ENCODE measurements around the gene GLCE. TPM values are rescaled to one million over a fixed set of nuclear protein-coding genes. Genes with fewer than 3 reads are reported as not detected.
"Not testable (repeated sequence)": the region's sequence is repeated elsewhere in the genome, so short reads cannot be mapped to it uniquely, and the experiment has no call there.

Gene GLCE
- total RNA-seq, 2 experiments from 2014 or later = 3.8 TPM

DNA sequence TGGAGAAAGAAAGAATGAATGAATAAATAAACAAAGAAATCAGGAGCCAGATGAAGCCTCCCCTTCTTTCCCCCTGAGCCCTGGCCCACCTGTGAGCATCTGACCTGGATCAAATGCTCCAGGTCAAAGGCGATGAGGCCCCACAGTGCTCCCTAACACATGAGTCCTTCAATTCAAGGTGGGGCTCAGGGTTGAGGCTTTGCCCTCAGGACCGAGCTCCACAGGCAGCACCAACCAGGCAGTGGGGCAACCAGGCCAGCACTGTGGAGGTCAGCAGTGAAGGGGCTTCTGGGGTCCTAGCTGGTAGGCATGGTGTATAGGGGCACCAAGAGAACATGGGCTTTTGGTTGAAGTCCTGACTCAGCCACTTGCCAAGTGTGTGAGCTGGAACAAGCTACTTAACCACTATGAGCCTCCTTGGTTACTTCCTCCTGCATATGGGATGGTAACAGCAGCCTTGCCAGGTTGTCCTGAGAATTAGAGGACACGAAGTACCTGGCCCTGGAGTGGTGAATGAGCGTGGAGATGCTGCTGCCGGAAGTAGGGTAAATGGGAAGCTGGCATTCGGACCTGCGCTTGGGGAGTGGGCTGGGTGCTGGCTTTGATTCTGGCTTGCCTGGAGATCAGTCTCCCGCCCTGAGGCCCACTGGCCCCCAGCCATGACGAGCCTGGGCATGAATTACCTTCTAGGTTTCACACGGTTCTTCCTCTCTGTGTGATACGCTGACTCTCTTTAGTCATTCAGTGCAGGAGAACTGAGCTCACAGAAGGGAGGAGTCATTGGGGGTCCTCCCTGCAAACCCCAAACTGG lies 128.3 kb downstream of the GLCE start:
- H3K4me1 Mint-ChIP-seq = no peaks in the 10 kb centered on the region
- H3K36me3 Mint-ChIP-seq = no peaks in the 10 kb centered on the region
- ATAC-seq (no peak), DNase-seq (no peak)
- H3K4me3 Mint-ChIP-seq = no peak overlapping the region
- H3K27me3 Mint-ChIP-seq = peaks cover 3% of the 10 kb centered on the region
- H3K27ac Mint-ChIP-seq = no peak overlapping the region
- CTCF ChIA-PET = no interaction called here
- H3K9me3 Mint-ChIP-seq (ENCODE audit: low read depth) = no peaks in the 10 kb centered on the region

DNA sequence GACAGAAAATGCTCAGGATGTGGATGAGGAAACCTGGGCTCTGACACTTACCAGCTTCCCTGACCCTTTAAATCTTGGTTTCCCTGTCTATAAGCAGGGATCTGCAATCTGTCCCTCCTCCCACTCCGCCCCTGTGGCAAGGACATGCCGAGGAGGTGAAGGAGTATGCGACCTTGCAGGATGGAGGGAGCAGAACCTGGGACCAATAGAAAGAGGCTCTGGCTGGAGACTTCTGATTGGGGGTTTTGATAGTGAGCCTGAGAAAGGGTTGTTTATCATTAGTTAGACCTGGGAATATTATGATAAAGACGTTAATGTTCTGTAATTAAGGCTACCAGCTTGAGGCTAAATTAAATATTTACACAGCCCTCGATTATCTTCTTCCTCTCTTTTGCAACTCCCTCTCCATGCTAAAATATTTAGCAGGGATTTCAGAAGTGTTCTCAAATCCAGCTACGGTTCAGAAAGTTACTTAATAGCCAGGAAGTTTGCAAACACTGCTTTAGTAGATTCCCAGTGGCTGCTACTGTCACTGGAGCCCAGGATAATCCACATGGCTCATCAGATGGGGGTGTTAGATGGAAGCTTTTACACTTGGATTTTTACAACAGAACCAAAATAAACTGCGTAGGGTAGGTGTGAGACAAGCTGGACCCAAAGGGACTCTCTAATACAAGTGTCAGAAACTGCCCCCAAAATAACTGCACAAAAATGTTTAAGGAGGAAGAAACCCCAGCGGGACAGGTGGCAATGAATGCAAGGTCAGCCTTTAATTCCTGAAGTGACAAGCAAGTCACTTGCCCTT lies 129.1 kb downstream of the GLCE start:
- CTCF ChIA-PET = no interaction called here
- Mint-ChIP-seq H3K4me1 (no peaks in the 10 kb centered on the region), H3K9me3 (ENCODE audit: low read depth) (no peaks in the 10 kb centered on the region), H3K4me3 (no peak overlapping the region), H3K27me3 (peaks cover 3% of the 10 kb centered on the region), H3K27ac (no peak overlapping the region), H3K36me3 (no peaks in the 10 kb centered on the region)
- DNase-seq = peak; percentile 11
- no peak for ATAC-seq

GRCh38 chr15:69290346-69291164 lies 130.1 kb downstream of the GLCE start:
- ATAC-seq = no peak
- CTCF ChIA-PET = no interaction called here
- Mint-ChIP-seq H3K9me3 (ENCODE audit: low read depth) (no peaks in the 10 kb centered on the region), H3K27me3 (peaks cover 3% of the 10 kb centered on the region), H3K27ac (no peak overlapping the region), H3K4me3 (no peak overlapping the region), H3K4me1 (no peaks in the 10 kb centered on the region), H3K36me3 (no peaks in the 10 kb centered on the region)
- no peak for DNase-seq

DNA sequence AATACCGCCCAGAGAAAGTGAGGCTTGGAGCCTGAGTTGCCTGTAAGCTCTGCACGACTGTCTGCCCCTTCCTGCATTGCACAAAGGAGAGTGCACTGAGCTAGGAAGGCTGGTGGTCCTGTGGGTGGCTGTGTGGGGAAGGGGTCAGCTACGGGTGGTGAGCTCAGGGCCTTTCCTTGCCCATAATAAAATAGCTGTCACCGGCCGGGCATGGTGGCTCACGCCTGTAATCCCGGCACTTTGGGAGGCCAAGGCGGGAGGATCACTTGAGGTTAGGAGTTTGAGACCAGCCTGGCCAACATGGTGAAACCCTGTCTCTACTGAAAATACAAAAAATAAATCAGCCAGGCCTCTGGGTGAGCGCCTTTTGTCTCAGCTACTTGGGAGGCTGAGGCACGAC lies 131.2 kb downstream of the GLCE start:
- H3K9me3 Mint-ChIP-seq (ENCODE audit: low read depth); H3K4me1 Mint-ChIP-seq; DNase-seq; H3K36me3 Mint-ChIP-seq; CTCF ChIA-PET; H3K27me3 Mint-ChIP-seq; ATAC-seq; H3K4me3 Mint-ChIP-seq; H3K27ac Mint-ChIP-seq: not testable (repeated sequence)

DNA sequence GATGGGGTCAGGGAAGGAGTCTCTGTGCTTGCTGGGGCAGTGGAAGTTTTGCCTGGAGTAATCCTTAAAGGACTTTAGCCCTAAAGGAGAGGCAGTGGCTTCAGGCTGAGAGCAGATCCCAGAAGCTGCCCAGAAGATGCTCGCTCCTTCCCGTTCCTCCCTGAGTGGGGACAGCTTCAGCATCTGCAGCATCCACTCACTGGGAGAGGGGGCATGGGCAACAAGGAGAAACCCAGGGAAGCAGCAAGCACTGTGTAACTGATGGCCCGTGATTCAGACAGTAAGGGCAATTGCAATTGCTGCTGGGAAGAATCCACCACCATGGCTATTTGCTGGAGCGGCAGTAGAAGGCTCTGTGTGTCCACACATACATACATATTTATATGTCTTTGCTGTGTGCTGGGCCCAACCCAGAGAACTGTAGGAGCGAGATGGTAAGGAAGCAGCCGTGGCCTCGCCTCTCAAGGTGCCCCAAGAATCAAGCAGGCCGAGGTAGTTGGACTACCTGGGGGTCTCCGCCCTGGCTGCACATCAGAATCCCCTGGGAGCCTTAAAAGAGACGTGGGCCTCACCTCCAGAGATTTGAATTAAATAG lies 132.5 kb downstream of the GLCE start:
- Mint-ChIP-seq H3K36me3 (no peaks in the 10 kb centered on the region), H3K27ac (no peak overlapping the region), H3K4me1 (no peaks in the 10 kb centered on the region), H3K27me3 (peaks cover 17% of the 10 kb centered on the region), H3K9me3 (ENCODE audit: low read depth) (no peaks in the 10 kb centered on the region), H3K4me3 (no peak overlapping the region)
- CTCF ChIA-PET = no interaction called here
- DNase-seq (no peak), ATAC-seq (no peak)

GRCh38 chr15:69293741-69294615 lies 133.5 kb downstream of the GLCE start:
- H3K9me3 Mint-ChIP-seq (ENCODE audit: low read depth) = no peaks in the 10 kb centered on the region
- no peaks in the 10 kb centered on the region for H3K36me3 Mint-ChIP-seq
- H3K4me3 Mint-ChIP-seq = no peak overlapping the region
- no peak for DNase-seq
- CTCF ChIA-PET = no interaction called here
- no peaks in the 10 kb centered on the region for H3K4me1 Mint-ChIP-seq
- peaks cover 25% of the 10 kb centered on the region for H3K27me3 Mint-ChIP-seq
- no peak overlapping the region for H3K27ac Mint-ChIP-seq
- ATAC-seq = no peak

GRCh38 chr15:69296606-69297005 lies 136.2 kb downstream of the GLCE start:
- DNase-seq (no peak), ATAC-seq (no peak)
- Mint-ChIP-seq H3K4me3 (no peak overlapping the region), H3K36me3 (no peaks in the 10 kb centered on the region), H3K9me3 (ENCODE audit: low read depth) (no peaks in the 10 kb centered on the region), H3K27ac (no peak overlapping the region), H3K27me3 (peaks cover 47% of the 10 kb centered on the region), H3K4me1 (no peaks in the 10 kb centered on the region)
- CTCF ChIA-PET = interaction anchor here (1.3 kb wide), 1 partner anchor 237 kb away, joined by 3 read pairs; no protein-coding TSS in a partner anchor

- Mint-ChIP-seq H3K27ac (no peak overlapping the region), H3K9me3 (ENCODE audit: low read depth) (no peaks in the 10 kb centered on the region), H3K4me1 (no peaks in the 10 kb centered on the region), H3K4me3 (no peak overlapping the region), H3K36me3 (no peaks in the 10 kb centered on the region), H3K27me3 (peaks cover 55% of the 10 kb centered on the region)
- ATAC-seq (no peak), DNase-seq (no peak)
- CTCF ChIA-PET = no interaction called here
Observed at GRCh38 chr15:69297642-69298353, 137.4 kb downstream of the GLCE start.

- no peaks in the 10 kb centered on the region for H3K36me3 Mint-ChIP-seq
- peaks cover 55% of the 10 kb centered on the region for H3K27me3 Mint-ChIP-seq
- ATAC-seq = no peak
Observed at GRCh38 chr15:69298354-69298696, 137.9 kb downstream of the GLCE start.

GRCh38 chr15:69298697-69299441 lies 138.4 kb downstream of the GLCE start, which contains the start of gene PAQR5:
TSS of gene PAQR5 (plus strand) at chr15:69298912. CDS start at chr15:69360081, 61,169 bp downstream.
- H3K9me3 Mint-ChIP-seq (ENCODE audit: low read depth) = no peaks in the 10 kb centered on the region

More at GRCh38 chr15:69298354-69298696, 137.9 kb downstream of the GLCE start:
- no peak overlapping the region for H3K4me3 Mint-ChIP-seq
- CTCF ChIA-PET = no interaction called here
- DNase-seq = no peak
- H3K4me1 Mint-ChIP-seq = no peaks in the 10 kb centered on the region
- no peaks in the 10 kb centered on the region for H3K9me3 Mint-ChIP-seq (ENCODE audit: low read depth)
- H3K27ac Mint-ChIP-seq = no peak overlapping the region

GRCh38 chr15:69299451-69299886 lies 139.0 kb downstream of the GLCE start:
- Mint-ChIP-seq H3K4me3 (no peak overlapping the region), H3K36me3 (no peaks in the 10 kb centered on the region), H3K27ac (no peak overlapping the region), H3K4me1 (no peaks in the 10 kb centered on the region), H3K27me3 (peaks cover 57% of the 10 kb centered on the region), H3K9me3 (ENCODE audit: low read depth) (no peaks in the 10 kb centered on the region)
- DNase-seq (no peak), ATAC-seq (no peak)
- CTCF ChIA-PET = no interaction called here

More at GRCh38 chr15:69298697-69299441, 138.4 kb downstream of the GLCE start, which contains the start of gene PAQR5:
- peaks cover 57% of the 10 kb centered on the region for H3K27me3 Mint-ChIP-seq
- no peak within 1 kb of the TSS for H3K4me3 Mint-ChIP-seq
- ATAC-seq (peak; percentile 45), DNase-seq (no peak)
- CTCF ChIA-PET = no interaction called here
- no peaks in the 10 kb centered on the region for H3K36me3 Mint-ChIP-seq
- no peak within 1 kb of the TSS for H3K27ac Mint-ChIP-seq
- no peaks in the 10 kb centered on the region for H3K4me1 Mint-ChIP-seq

Measured in activated CD8-positive, alpha-beta memory T cell treated with anti-CD3 and anti-CD28 coated beads, Interleukin-2, amount 10 ng/mL, durations not matched to agents 7 days and 5 days (primary cell).